Measurements from ENCODE around the gene SPOP. TPM values are rescaled to one million over a fixed set of nuclear protein-coding genes. Genes with fewer than 3 reads are reported as not detected.
A peak's percentile ranks its signal among the peaks of the same experiment; 100 is the strongest.

The SPOP gene
- total RNA-seq, 4 donors from 2014 or later, result 27.5 to 57.5 (median 53.5) TPM

- H3K4me1 ChIP-seq, result peaks cover 49 to 50% of the 10 kb centered on the region in 2 donors
- peak overlapping the region in 2 of 4 donors; percentile 4 to 58 for H3K27ac ChIP-seq
- H3K27me3 ChIP-seq, result no peaks in the 10 kb centered on the region
- TF ChIP-seq CTCF (IDR thresholded peaks at IDR 0.05 in 4 of 5, conservative IDR thresholded peaks at IDR 0.05 in 1 of 5) (no peak), POLR2A (IDR thresholded peaks at IDR 0.05) (no peak)
- H3K36me3 ChIP-seq, result peaks cover 0 to 42% of the 10 kb centered on the region in 2 donors
- H3K9me3 ChIP-seq, result no peaks in the 10 kb centered on the region
- H3K4me3 ChIP-seq, result no peak overlapping the region
- ATAC-seq (peak in 1 of 2 donors; percentile 21), DNase-seq (no peak)
- intact Hi-C loops (cut with DNase I; ENCODE audit: low total_unique reads), result loop anchor here (5.0 kb wide), 1 partner anchor 35 kb away; the partner anchor contains the start of gene NXPH3
- in situ Hi-C loops (cut with MboI; ENCODE audit: low sequenced_read_pairs in 4 of 4), result no loop called here
Measured at GRCh38 chr17:49612726-49613125, 65.2 kb downstream of the SPOP start.

GRCh38 chr17:49610883-49611584 lies 66.9 kb downstream of the SPOP start:
- in situ Hi-C loops (cut with MboI; ENCODE audit: low sequenced_read_pairs in 4 of 4) (no loop called here), intact Hi-C loops (cut with DNase I; ENCODE audit: low total_unique reads) (loop anchor here (5.0 kb wide), 1 partner anchor 34 kb away; the partner anchor contains the start of gene NXPH3)
- Histone ChIP-seq H3K4me3 (no peak overlapping the region), H3K9me3 (no peaks in the 10 kb centered on the region), H3K4me1 (peaks cover 32 to 39% of the 10 kb centered on the region in 2 donors), H3K27me3 (no peaks in the 10 kb centered on the region), H3K36me3 (peaks cover 0 to 53% of the 10 kb centered on the region in 2 donors), H3K27ac (peak overlapping the region; percentile 3 to 58 (median 20))
- no peak for ATAC-seq
- DNase-seq, result no peak
- no peak for TF ChIP-seq POLR2A (IDR thresholded peaks at IDR 0.05)
- TF ChIP-seq CTCF (IDR thresholded peaks at IDR 0.05 in 4 of 5, conservative IDR thresholded peaks at IDR 0.05 in 1 of 5), result no peak

- ATAC-seq (no peak), DNase-seq (no peak)
- intact Hi-C loops (cut with DNase I; ENCODE audit: low total_unique reads), result no loop called here
- no peaks in the 10 kb centered on the region for H3K27me3 ChIP-seq
- H3K36me3 ChIP-seq, result peaks cover 0 to 91% of the 10 kb centered on the region in 2 donors
- no peak overlapping the region for H3K4me3 ChIP-seq
- H3K4me1 ChIP-seq, result peaks cover 0 to 14% of the 10 kb centered on the region in 2 donors
- H3K9me3 ChIP-seq, result no peaks in the 10 kb centered on the region
- TF ChIP-seq CTCF (IDR thresholded peaks at IDR 0.05 in 4 of 5, conservative IDR thresholded peaks at IDR 0.05 in 1 of 5) (no peak), POLR2A (IDR thresholded peaks at IDR 0.05) (no peak)
- in situ Hi-C loops (cut with MboI; ENCODE audit: low sequenced_read_pairs in 4 of 4), result no loop called here
- no peak overlapping the region for H3K27ac ChIP-seq
Measured at GRCh38 chr17:49604314-49604869, 73.5 kb downstream of the SPOP start.

- Histone ChIP-seq H3K4me1 (peaks cover 0 to 14% of the 10 kb centered on the region in 2 donors), H3K9me3 (no peaks in the 10 kb centered on the region), H3K27ac (peak overlapping the region in 1 of 4 donors; percentile 57), H3K27me3 (no peaks in the 10 kb centered on the region), H3K36me3 (peaks cover 0 to 91% of the 10 kb centered on the region in 2 donors), H3K4me3 (no peak overlapping the region)
- TF ChIP-seq CTCF (IDR thresholded peaks at IDR 0.05 in 4 of 5, conservative IDR thresholded peaks at IDR 0.05 in 1 of 5), result peak in 2 of 5 experiments; percentile 10 to 26
- no peak for TF ChIP-seq POLR2A (IDR thresholded peaks at IDR 0.05)
- intact Hi-C loops (cut with DNase I; ENCODE audit: low total_unique reads) (no loop called here), in situ Hi-C loops (cut with MboI; ENCODE audit: low sequenced_read_pairs in 4 of 4) (no loop called here)
- no peak for DNase-seq
- no peak for ATAC-seq
Measured at GRCh38 chr17:49603720-49604119, 74.2 kb downstream of the SPOP start.

Measured in gastrocnemius medialis (tissue), 4 donors.